Breast epithelium (tissue), 4 donors: ENCODE results near the gene DPEP3. TPM values are rescaled to one million over a fixed set of nuclear protein-coding genes. Genes with fewer than 3 reads are reported as not detected.

Experiments
- DNase-seq, 2 donors: peaks; one replicate each; pipeline ENCODE4 v3.0.0-alpha.2; 2019; ENCODE audit warnings: low spot score in 2 of 2
- H3K27ac ChIP-seq, 2 donors: fragments of 200-600 bp; sonication (generic) in 1 of 2; one replicate each; pipeline ENCODE4 v1.5.1; 2016 to 2019; ENCODE audit warnings: mild to moderate bottlenecking in 1 of 2
- H3K27me3 ChIP-seq, 2 donors: fragments of 200-600 bp; sonication (generic) in 1 of 2; one replicate each; pipeline versions ENCODE4 v1.5.1 to v1.6.0; 2017 to 2019; ENCODE audit warnings: control low read depth in 1 of 2, mild to moderate bottlenecking in 1 of 2
- H3K36me3 ChIP-seq: fragments of 200-600 bp; one replicate; pipeline ENCODE4 v1.5.1; 2019
- H3K4me1 ChIP-seq, 2 donors: fragments of 200-600 bp; sonication (generic); one replicate each; pipeline ENCODE4 v1.5.1; 2016 to 2019; ENCODE audit warnings: control low read depth in 1 of 2
- H3K4me3 ChIP-seq, 3 donors: fragments of 200-600 bp; sonication (generic); 1 replicate in 2 of 3; 2 replicates in 1 of 3; pipeline ENCODE4 v1.5.1; 2016 to 2019; ENCODE audit warnings: mild to moderate bottlenecking in 3 of 3, moderate library complexity in 2 of 3
- H3K9me3 ChIP-seq, 2 donors: fragments of 200-600 bp; sonication (generic) in 1 of 2; one replicate each; pipeline ENCODE4 v1.5.1; 2016 to 2019; ENCODE audit warnings: control low read depth in 1 of 2
- POLR2A ChIP-seq: fragments of 450-650 bp; IDR thresholded peaks from one replicate; pipeline ENCODE4 v1.6.1; 2016; ENCODE audit warnings: antibody characterized with exemption, mild to moderate bottlenecking, moderate library complexity
- POLR2AphosphoS5 ChIP-seq, 3 donors: sonication (generic); formaldehyde crosslinking; IDR thresholded peaks; one replicate each; pipeline ENCODE4 v1.6.1; 2017; ENCODE audit warnings: antibody characterized with exemption in 3 of 3
- intact Hi-C: fragments of 100-400 bp; cut with DNase I; formaldehyde crosslinking; loops from one replicate; pipeline ENCODE4 v1.15.1; 2023; ENCODE audit warnings: low total_unique reads
- total RNA-seq, 3 donors: library from RNA; depleted of rRNA; stranded (reverse); fragments of >200 nt; gene quantifications; one replicate each; pipeline ENCODE4 v1.1.0, GENCODE V29; 2016
- TF ChIP-seq, protein P1 (sequence below), 3 donors: fragments of 450-650 bp; IDR thresholded peaks; one replicate each; pipeline ENCODE4 v1.5.1; 2016 to 2017; ENCODE audit warnings: antibody characterized with exemption in 3 of 3, mild to moderate bottlenecking in 3 of 3, moderate library complexity in 3 of 3

The DPEP3 gene
- total RNA-seq, 3 donors from 2014 or later, result 0.29 TPM; not detected in 2

DNA sequence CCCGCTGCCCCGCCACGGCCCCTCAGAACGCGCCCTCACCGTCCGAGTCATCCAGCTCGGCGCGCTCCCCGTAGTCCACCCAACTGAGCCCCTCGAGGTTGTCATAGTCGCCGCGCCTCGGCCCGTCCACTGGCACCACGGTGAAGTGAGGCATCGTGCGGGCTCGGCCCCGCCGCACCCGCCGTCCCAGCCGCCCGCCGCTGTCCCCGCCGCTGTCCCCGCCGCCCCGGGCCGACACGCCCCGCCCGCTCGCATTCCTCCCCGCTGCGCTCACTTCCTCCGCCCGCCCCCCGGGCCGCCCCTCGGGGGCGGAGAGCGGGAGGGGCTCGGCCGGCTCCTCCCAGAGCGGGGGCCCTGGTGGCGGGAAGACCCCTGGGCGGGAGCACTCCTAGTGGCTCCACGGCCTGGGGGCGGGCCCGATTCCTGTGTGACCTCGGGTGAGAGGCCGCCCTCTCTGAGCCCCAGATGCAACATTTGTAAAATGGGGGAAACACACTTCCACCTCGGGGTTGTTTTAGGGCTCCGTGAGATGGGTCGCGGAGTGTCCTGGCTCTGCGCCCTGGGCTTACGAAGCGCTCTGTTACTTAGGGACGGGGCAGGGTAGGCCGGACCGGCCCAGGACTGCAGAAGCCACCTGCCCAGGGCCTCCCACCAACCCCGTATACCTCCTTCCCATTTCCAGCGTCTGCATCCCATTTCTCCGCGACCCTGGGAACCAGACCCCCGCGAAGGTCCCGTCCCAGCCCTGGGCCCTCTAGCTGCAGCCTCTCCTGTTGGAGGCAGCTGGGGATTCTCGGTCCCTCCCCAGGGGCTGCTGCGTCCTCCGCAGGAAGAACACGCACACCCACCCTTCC is 11.7 kb downstream of the DPEP3 start, which contains the start of gene SLC12A4:
TSS of gene SLC12A4 (minus strand) at position 238 of the 854 bp plus-strand sequence. CDS start at position 154, 84 bp downstream.
- intact Hi-C loops, result no loop called here
- peak; percentile 76 to 84 for DNase-seq
- peaks cover 0 to 10% of the 10 kb centered on the region in 2 donors for H3K4me1 ChIP-seq
- H3K27ac ChIP-seq, result peak within 1 kb of the TSS; percentile 92 to 98
- peak within 1 kb of the TSS; percentile 84 to 96 (median 89) for H3K4me3 ChIP-seq
- H3K9me3 ChIP-seq, result no peaks in the 10 kb centered on the region
- TF ChIP-seq, protein P1, sequence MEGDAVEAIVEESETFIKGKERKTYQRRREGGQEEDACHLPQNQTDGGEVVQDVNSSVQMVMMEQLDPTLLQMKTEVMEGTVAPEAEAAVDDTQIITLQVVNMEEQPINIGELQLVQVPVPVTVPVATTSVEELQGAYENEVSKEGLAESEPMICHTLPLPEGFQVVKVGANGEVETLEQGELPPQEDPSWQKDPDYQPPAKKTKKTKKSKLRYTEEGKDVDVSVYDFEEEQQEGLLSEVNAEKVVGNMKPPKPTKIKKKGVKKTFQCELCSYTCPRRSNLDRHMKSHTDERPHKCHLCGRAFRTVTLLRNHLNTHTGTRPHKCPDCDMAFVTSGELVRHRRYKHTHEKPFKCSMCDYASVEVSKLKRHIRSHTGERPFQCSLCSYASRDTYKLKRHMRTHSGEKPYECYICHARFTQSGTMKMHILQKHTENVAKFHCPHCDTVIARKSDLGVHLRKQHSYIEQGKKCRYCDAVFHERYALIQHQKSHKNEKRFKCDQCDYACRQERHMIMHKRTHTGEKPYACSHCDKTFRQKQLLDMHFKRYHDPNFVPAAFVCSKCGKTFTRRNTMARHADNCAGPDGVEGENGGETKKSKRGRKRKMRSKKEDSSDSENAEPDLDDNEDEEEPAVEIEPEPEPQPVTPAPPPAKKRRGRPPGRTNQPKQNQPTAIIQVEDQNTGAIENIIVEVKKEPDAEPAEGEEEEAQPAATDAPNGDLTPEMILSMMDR (IDR thresholded peaks at IDR 0.05), result no peak
- no peak for TF ChIP-seq POLR2A
- peak; percentile 44 to 78 (median 65) for TF ChIP-seq POLR2AphosphoS5 (IDR thresholded peaks at IDR 0.05)
- no peaks in the 10 kb centered on the region for H3K36me3 ChIP-seq
- no peaks in the 10 kb centered on the region for H3K27me3 ChIP-seq

DNA sequence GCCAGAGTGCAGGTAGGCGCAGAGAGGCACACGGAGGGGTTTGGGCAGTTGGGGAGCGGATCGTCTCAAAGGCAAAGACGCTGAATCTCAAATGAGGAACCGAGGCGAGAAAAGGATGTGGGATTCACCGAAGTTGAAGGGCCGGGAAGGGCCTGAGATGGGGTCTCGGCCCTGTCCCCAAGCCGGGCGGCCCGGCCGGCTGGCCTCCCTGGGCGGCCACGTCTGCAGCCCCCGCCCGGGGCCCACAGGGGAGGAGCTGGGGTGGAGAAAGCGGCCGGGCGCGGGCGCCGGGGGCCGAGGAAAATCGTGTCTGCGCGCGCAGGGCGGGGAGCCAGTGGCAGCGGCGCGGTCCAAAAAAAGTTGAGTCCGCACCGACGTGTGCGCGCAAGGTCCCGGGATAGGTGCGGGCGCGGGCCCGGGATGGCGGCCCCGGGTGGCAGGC is 12.3 kb downstream of the DPEP3 start:
- H3K36me3 ChIP-seq, result no peaks in the 10 kb centered on the region
- no peaks in the 10 kb centered on the region for H3K27me3 ChIP-seq
- H3K4me3 ChIP-seq, result peak overlapping the region; percentile 84 to 96 (median 89)
- H3K9me3 ChIP-seq, result no peaks in the 10 kb centered on the region
- TF ChIP-seq POLR2AphosphoS5 (IDR thresholded peaks at IDR 0.05) (no peak), POLR2A (no peak)
- TF ChIP-seq, protein P1 (IDR thresholded peaks at IDR 0.05), result no peak
- intact Hi-C loops, result no loop called here
- no peak for DNase-seq
- H3K4me1 ChIP-seq, result peaks cover 4 to 14% of the 10 kb centered on the region in 2 donors
- peak overlapping the region; percentile 92 to 98 for H3K27ac ChIP-seq

DNA sequence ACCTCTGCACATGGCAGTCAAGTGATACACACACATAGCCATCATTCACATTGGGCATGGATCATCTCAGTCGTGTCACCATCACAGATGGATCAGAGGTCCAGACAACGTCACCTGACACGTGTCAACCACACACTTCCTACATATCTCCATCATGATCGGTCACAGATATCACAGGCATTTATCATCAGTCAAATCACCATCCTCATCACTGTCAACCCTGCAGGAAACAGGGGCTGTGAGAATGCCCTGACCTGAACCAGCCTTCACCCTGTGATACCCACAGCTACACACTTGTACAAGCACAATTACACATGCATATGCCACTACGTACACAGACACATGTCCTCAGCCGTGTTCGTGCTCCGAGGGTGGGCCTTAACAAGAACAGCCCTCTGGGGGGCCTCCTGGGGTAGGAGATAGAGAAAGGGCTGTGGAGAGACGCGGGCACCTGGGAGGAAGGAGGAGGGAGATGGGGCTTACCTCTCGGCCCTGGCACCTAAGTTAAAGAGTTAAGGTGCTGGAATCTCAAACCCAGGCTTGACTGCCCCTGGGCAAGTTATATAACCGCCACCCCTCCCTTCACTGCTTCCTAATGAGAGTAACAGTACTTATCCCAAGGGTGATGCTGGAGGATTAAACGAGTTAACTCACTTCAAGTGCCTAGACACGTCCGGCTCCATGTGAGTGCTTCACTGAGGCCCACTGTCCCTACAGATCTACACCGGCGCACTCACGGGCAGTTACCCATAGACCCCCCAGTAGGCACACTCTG is 12.9 kb downstream of the DPEP3 start:
- H3K27me3 ChIP-seq, result no peaks in the 10 kb centered on the region
- intact Hi-C loops, result no loop called here
- no peak for TF ChIP-seq POLR2A
- no peak for DNase-seq
- no peaks in the 10 kb centered on the region for H3K36me3 ChIP-seq
- H3K9me3 ChIP-seq, result no peaks in the 10 kb centered on the region
- H3K4me3 ChIP-seq, result peak overlapping the region; percentile 84 to 96 (median 89)
- peaks cover 8 to 20% of the 10 kb centered on the region in 2 donors for H3K4me1 ChIP-seq
- peak overlapping the region; percentile 92 to 98 for H3K27ac ChIP-seq

GRCh38 chr16:67966549-67967182 is 13.6 kb downstream of the DPEP3 start:
- no peaks in the 10 kb centered on the region for H3K36me3 ChIP-seq
- peak overlapping the region; percentile 92 to 98 for H3K27ac ChIP-seq
- intact Hi-C loops, result no loop called here
- peaks cover 14 to 27% of the 10 kb centered on the region in 2 donors for H3K4me1 ChIP-seq
- no peak for DNase-seq
- TF ChIP-seq POLR2AphosphoS5 (IDR thresholded peaks at IDR 0.05) (no peak), POLR2A (no peak)
- TF ChIP-seq, protein P1 (IDR thresholded peaks at IDR 0.05), result no peak
- no peaks in the 10 kb centered on the region for H3K9me3 ChIP-seq
- H3K27me3 ChIP-seq, result no peaks in the 10 kb centered on the region
- peak overlapping the region; percentile 84 to 96 (median 89) for H3K4me3 ChIP-seq
